A673 (cell line): ENCODE measurements around the gene EMILIN2.

Experiments used
- EZH2 ChIP-seq: fragments of 200-600 bp; sonication (generic); IDR thresholded peaks from 2 replicates; pipeline ENCODE4 v1.6.1; 2017; ENCODE audit warnings: borderline replicate concordance, low read depth, mild to moderate bottlenecking, mixed read lengths, antibody characterized with exemption, low read length; ENCODE audit not compliant: poor library complexity, severe bottlenecking
- TF ChIP-seq, protein P1 (sequence below): fragments of 300-800, 200-600 bp; sonication (generic); conservative IDR thresholded peaks from 2 replicates; pipeline ENCODE4 v1.5.1; 2017; ENCODE audit warnings: low read depth, mild to moderate bottlenecking, antibody characterized with exemption, low read length, moderate library complexity, mixed read lengths

DNA sequence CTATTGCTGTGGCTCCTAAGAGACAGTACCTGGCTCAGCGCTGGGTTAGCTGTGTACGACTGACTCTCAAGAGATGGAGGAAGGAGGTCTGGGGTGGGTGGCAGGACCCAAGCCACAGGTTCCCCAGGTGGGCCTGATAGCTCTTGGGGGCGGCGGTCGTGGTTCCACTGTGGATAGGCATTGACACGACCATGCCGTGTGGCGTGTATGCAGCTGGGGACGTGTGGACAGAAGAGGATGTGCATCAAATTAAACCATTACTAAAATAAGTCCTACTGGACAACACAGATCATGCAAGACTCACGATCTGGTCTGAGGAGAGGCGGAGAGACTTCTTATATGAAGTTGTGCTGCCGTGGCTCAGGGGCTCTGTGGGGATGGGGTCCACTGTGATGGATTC is 78.1 kb downstream of the EMILIN2 start:
- TF ChIP-seq, protein P1, sequence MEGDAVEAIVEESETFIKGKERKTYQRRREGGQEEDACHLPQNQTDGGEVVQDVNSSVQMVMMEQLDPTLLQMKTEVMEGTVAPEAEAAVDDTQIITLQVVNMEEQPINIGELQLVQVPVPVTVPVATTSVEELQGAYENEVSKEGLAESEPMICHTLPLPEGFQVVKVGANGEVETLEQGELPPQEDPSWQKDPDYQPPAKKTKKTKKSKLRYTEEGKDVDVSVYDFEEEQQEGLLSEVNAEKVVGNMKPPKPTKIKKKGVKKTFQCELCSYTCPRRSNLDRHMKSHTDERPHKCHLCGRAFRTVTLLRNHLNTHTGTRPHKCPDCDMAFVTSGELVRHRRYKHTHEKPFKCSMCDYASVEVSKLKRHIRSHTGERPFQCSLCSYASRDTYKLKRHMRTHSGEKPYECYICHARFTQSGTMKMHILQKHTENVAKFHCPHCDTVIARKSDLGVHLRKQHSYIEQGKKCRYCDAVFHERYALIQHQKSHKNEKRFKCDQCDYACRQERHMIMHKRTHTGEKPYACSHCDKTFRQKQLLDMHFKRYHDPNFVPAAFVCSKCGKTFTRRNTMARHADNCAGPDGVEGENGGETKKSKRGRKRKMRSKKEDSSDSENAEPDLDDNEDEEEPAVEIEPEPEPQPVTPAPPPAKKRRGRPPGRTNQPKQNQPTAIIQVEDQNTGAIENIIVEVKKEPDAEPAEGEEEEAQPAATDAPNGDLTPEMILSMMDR: no peak
- TF ChIP-seq EZH2: no peak
